Lower leg skin (tissue), 3 donors: ENCODE results near the gene SNCG.

Source experiments
- CTCF ChIP-seq, 3 donors: fragments of 450-650 bp; IDR thresholded peaks; one replicate each; pipeline ENCODE4 v1.5.1; 2016; ENCODE audit warnings: antibody characterized with exemption in 3 of 3, mild to moderate bottlenecking in 3 of 3, moderate library complexity in 2 of 3
- POLR2A ChIP-seq, 2 donors: fragments of 450-650 bp; IDR thresholded peaks; one replicate each; pipeline ENCODE4 v1.6.1; 2016 to 2017; ENCODE audit warnings: antibody characterized with exemption in 2 of 2, mild to moderate bottlenecking in 1 of 2, moderate library complexity in 1 of 2

GRCh38 chr10:86953747-86954680, 4.4 kb upstream of the SNCG start:
- TF ChIP-seq CTCF (IDR thresholded peaks at IDR 0.05): no peak
- TF ChIP-seq POLR2A (IDR thresholded peaks at IDR 0.05): no peak
